Activated CD8-positive, alpha-beta memory T cell treated with anti-CD3 and anti-CD28 coated beads, Interleukin-2, amount 10 ng/mL, durations not matched to agents 7 days and 5 days (primary cell): ENCODE measurements around the gene CCDC152. TPM values are rescaled to one million over a fixed set of nuclear protein-coding genes. Genes with fewer than 3 reads are reported as not detected.

ENCODE experiments used
- ATAC-seq: fragments of 150-1000 bp; cut with Tn5 transposase; one replicate; pipeline ENCODE4 v1.10.0; 2021; ENCODE audit warnings: moderate library complexity
- CTCF ChIA-PET: fragments of 350-600 bp; sonication (Branson Sonifier 250); formaldehyde crosslinking; loops from one replicate; lab custom pipeline; 2021; ENCODE audit warnings: antibody characterized with exemption; lab: Charles Lee
- DNase-seq: peaks from one replicate; pipeline ENCODE4 v3.0.0-alpha.2; 2020
- H3K27ac Mint-ChIP-seq: one replicate; pipeline ENCODE4 v1.8.0; 2021; ENCODE audit warnings: mild to moderate bottlenecking, mixed read lengths
- H3K27me3 Mint-ChIP-seq: one replicate; pipeline ENCODE4 v1.8.0; 2021; ENCODE audit warnings: mixed read lengths
- H3K36me3 Mint-ChIP-seq: one replicate; pipeline ENCODE4 v1.8.0; 2021; ENCODE audit warnings: mild to moderate bottlenecking, mixed read lengths
- H3K4me1 Mint-ChIP-seq: one replicate; pipeline ENCODE4 v1.8.0; 2021; ENCODE audit warnings: mixed read lengths
- H3K4me3 Mint-ChIP-seq: one replicate; pipeline ENCODE4 v1.8.0; 2021; ENCODE audit warnings: mild to moderate bottlenecking, moderate library complexity, mixed read lengths
- H3K9me3 Mint-ChIP-seq: one replicate; pipeline ENCODE4 v1.8.0; 2022; ENCODE audit warnings: low read depth, mixed read lengths
- total RNA-seq, 2 experiments: library from RNA; stranded (reverse); gene quantifications; one replicate each; pipeline ENCODE4 v1.2.3, GENCODE V29; 2021

CCDC152 gene
- total RNA-seq, 2 experiments from 2014 or later, result 6.4 to 6.9 TPM

DNA sequence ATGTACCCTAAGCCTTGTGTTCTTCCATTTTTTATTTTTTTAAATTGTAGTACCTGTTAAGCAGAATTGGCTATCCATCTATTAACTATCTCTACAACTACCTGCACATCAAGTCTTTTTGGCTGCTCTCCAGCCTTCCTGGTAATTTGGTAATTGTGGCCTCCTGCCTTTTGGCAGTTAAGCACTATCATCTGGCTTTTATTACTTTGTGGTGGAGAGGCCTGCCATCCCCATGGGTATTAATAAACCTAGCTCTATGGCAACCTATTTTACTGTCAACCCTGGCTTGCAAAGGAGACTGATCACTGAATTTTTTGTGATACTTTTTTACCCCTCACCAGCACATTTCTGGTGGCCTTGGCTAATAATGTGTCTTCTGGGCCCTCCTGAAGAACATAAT is 34.5 kb downstream of the CCDC152 start:
- ATAC-seq (no peak), DNase-seq (no peak)
- CTCF ChIA-PET, result interaction anchor here (1.0 kb wide), 1 partner anchor 10 kb away, joined by 3 read pairs; no protein-coding TSS in a partner anchor
- H3K9me3 Mint-ChIP-seq, result peaks cover 16% of the 10 kb centered on the region
- H3K4me1 Mint-ChIP-seq, result no peaks in the 10 kb centered on the region
- no peak overlapping the region for H3K27ac Mint-ChIP-seq
- no peak overlapping the region for H3K4me3 Mint-ChIP-seq
- peaks cover 24% of the 10 kb centered on the region for H3K36me3 Mint-ChIP-seq
- H3K27me3 Mint-ChIP-seq, result no peaks in the 10 kb centered on the region

DNA sequence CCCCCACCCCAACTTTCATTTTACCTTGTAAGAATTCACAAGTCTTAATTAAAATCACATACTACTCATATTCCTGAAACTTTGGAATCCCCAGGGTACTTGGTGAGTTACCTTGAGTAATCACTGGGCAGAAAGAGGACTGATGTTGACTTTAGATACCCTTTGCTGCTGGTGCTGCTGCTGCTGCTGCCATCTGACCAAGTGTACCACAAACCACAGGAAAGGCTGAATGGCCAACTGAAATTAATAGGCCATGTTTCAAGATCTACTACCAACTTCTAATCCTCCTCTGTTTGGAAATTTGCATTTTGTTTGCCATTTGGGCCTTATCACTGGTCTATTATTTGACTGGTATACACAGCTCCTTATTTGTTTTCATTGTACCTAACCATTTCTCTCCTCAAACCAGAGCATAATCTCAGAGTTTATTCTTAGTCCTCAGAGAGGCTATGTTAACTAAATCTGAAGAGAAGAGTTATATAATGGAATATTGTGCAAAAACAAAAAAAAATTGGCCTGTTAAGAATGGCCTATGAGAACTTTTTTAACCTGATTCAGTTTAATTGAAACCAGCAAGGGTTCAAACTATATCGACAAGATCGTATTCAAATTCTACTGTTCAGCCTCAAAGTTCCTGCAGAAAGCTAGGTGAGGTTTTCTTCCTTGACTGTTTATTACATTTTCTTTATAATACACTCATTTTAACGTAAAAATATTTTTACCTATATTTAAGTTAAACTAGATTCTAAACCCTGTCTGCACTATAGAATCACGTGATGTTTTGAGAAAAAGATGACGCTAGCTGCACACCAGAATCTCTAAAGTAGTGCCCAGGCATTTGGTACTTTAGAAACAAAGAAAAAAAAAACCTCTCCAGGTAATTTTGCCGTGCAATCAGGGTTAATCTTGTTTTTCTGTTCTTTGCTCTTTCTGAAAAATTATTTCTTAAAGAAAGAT is 41.9 kb downstream of the CCDC152 start:
- Mint-ChIP-seq H3K27me3 (no peaks in the 10 kb centered on the region), H3K27ac (no peak overlapping the region), H3K9me3 (no peaks in the 10 kb centered on the region), H3K36me3 (peaks cover 14% of the 10 kb centered on the region), H3K4me3 (no peak overlapping the region), H3K4me1 (no peaks in the 10 kb centered on the region)
- CTCF ChIA-PET, result no interaction called here
- ATAC-seq (no peak), DNase-seq (no peak)

DNA sequence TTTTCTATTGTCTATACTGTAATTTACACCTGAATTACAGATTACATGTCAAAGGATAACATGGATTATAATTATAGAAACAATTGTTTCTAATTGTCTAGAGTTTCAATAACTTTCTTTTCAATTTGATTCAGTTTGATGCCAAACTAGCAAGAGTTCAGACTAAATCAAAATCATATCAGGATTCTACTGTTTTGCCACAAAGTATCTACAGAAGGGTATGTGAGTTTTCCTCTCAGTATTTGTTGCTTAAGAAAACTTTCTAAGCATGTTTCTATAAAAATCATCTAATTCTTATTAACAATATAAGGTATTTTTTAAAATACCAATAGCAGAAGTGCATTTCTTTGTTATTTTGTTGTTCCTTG is 42.6 kb downstream of the CCDC152 start:
- H3K36me3 Mint-ChIP-seq, result peaks cover 14% of the 10 kb centered on the region
- no peaks in the 10 kb centered on the region for H3K4me1 Mint-ChIP-seq
- H3K27ac Mint-ChIP-seq, result no peak overlapping the region
- CTCF ChIA-PET, result no interaction called here
- ATAC-seq (no peak), DNase-seq (no peak)
- H3K27me3 Mint-ChIP-seq, result no peaks in the 10 kb centered on the region
- H3K9me3 Mint-ChIP-seq, result no peaks in the 10 kb centered on the region
- no peak overlapping the region for H3K4me3 Mint-ChIP-seq

- Mint-ChIP-seq H3K27ac (no peak overlapping the region), H3K36me3 (peaks cover 11% of the 10 kb centered on the region), H3K9me3 (no peaks in the 10 kb centered on the region), H3K4me1 (no peaks in the 10 kb centered on the region), H3K4me3 (no peak overlapping the region), H3K27me3 (no peaks in the 10 kb centered on the region)
- ATAC-seq, result no peak
- no peak for DNase-seq
- CTCF ChIA-PET, result no interaction called here
These were observed 43.1 kb downstream of the CCDC152 start for GRCh38 chr5:42799668-42800114.

- no peaks in the 10 kb centered on the region for H3K4me1 Mint-ChIP-seq
- H3K36me3 Mint-ChIP-seq, result peaks cover 11% of the 10 kb centered on the region
- H3K9me3 Mint-ChIP-seq, result no peaks in the 10 kb centered on the region
- H3K27ac Mint-ChIP-seq, result no peak overlapping the region
- no peak for DNase-seq
- H3K4me3 Mint-ChIP-seq, result no peak overlapping the region
- CTCF ChIA-PET, result interaction anchor here (1.1 to 1.6 kb wide), 2 partner anchors 9 to 10 kb away, joined by 3 to 4 read pairs; no protein-coding TSS in a partner anchor
- no peak for ATAC-seq
- no peaks in the 10 kb centered on the region for H3K27me3 Mint-ChIP-seq
These were observed 44.2 kb downstream of the CCDC152 start for GRCh38 chr5:42800748-42801330.

DNA sequence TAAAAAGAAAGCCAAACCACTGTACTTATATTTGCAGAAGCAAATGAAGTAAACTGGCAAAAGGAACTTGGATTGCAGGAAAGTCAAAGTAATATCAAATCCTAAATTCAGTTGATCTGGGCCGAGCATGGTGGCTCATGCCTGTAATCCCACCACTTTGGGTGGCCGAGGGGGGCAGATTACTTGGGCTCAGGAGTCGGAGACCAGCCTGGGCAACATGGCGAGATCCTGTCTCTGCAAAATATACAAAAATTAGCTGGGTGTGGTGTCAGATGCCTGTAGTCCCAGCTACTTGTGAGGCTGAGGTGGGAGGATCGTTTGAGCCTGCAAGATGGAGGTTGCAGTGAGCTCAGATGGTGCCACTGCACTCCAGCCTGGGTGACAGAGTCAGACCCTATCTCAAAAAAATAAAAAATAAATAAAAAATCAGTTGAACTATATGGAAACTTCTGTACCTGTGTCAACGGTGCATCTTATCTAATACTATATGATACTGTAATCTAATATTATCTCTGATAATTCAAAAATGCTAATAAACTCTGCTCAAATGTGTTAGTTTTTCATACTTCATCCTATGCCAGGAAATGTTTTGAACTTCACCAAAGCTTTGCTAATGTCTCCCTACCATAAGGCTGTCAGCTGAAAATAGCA is 45.0 kb downstream of the CCDC152 start:
- Mint-ChIP-seq H3K4me3 (no peak overlapping the region), H3K27ac (no peak overlapping the region), H3K27me3 (no peaks in the 10 kb centered on the region), H3K4me1 (no peaks in the 10 kb centered on the region), H3K9me3 (no peaks in the 10 kb centered on the region), H3K36me3 (peaks cover 11% of the 10 kb centered on the region)
- CTCF ChIA-PET, result interaction anchor here (1.6 kb wide), 1 partner anchor 9 kb away, joined by 4 read pairs; no protein-coding TSS in a partner anchor
- no peak for DNase-seq
- no peak for ATAC-seq

- no peaks in the 10 kb centered on the region for H3K36me3 Mint-ChIP-seq
- H3K27me3 Mint-ChIP-seq, result no peaks in the 10 kb centered on the region
- ATAC-seq, result no peak
- H3K4me3 Mint-ChIP-seq, result no peak overlapping the region
- CTCF ChIA-PET, result no interaction called here
- H3K4me1 Mint-ChIP-seq, result no peaks in the 10 kb centered on the region
- DNase-seq, result no peak
- H3K9me3 Mint-ChIP-seq, result no peaks in the 10 kb centered on the region
- H3K27ac Mint-ChIP-seq, result no peak overlapping the region
These were observed 48.2 kb downstream of the CCDC152 start for GRCh38 chr5:42804717-42805339.

DNA sequence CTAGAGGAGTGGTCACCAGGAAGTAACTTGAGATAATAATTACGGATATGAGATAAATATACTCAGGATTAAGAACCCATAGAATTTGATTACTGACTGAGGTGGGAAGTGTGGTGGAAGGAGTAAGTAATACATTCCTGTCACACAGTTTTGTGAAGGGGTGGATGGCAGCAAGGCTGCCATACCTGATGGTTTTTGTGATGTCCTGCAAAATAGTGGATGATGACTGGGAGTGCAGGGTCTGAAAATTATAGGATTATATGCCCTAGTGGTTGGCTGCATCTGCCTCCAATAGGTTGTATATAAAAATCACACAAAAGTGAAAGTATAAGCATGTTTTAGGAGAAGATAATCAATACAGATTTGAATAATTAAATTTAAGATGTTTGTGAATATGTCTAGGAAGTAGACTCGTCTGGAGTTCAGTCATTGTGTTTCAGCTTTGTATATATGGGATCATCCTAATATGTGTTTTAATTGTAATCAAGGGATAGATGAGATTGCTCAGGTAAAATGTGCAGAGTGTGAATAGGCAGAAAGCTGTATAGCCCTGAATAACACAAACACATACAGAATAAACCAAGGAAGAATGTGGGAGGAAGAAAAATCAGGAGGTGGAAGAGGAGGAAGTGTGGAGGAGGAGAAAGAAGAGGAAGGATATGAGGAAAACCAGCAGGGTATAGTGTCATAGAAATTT is 49.5 kb downstream of the CCDC152 start:
- DNase-seq (no peak), ATAC-seq (no peak)
- H3K27ac Mint-ChIP-seq, result no peak overlapping the region
- no peaks in the 10 kb centered on the region for H3K36me3 Mint-ChIP-seq
- H3K9me3 Mint-ChIP-seq, result no peaks in the 10 kb centered on the region
- no peaks in the 10 kb centered on the region for H3K27me3 Mint-ChIP-seq
- H3K4me3 Mint-ChIP-seq, result no peak overlapping the region
- no peaks in the 10 kb centered on the region for H3K4me1 Mint-ChIP-seq
- CTCF ChIA-PET, result no interaction called here

DNA sequence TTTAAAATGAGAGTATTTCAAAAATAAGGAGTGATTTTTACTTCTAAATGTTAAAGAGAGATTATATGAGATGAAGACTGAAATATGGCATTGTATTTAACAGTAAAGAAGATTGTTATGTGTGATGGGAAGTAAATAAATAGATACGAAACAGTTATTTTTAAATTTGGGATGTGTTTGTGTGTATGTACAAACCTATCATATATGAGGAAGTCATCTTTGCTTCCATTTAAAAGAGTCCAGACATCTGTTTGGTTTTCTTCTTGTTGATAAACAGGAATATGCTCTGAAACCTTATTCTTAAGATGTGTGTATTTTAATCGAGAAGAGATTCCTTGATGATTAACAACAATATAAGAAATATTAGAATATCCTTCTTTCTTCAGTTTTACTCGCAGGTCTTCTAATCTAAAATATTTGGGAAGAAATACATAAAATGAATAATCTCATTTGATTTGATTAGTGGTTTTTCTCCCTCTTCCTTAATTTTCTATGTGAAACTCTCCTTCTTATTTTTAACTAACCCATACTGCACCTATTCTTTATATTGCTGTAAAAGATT is 50.2 kb downstream of the CCDC152 start:
- no peaks in the 10 kb centered on the region for H3K4me1 Mint-ChIP-seq

DNA sequence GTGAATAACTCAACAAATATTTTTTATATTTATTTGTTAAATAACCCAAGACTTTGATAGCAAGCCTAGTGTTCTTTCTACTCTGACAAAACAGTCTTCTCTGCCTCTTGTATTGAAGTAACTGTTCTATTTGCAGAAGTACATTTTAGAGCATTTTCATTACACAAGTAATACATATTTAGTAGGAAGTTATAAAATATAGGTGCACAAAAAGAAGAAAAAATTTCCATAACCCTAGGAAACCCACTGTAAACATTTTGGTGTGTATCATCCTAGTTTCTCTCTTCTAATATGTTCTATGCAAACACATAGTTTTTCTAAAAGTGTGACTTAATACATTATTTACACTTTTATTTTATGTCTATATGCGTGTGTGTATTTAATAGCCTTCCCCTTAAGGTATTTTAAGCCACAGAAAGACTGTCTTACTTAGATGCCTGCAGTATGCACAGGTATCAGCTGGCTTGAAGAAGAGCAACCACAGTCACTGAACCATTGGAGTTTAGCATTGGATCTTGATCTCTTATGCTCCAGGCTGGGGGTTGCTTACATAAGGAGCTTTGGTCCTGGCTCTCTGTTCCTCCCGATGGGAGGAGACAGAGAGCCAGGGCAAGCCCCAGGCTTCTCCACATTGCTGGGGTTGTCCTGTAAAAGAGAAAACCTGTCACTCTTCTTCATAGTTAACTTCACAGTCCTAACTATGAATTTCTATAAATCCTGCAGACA is 51.3 kb downstream of the CCDC152 start:
- Mint-ChIP-seq H3K27ac (no peak overlapping the region), H3K4me3 (no peak overlapping the region), H3K4me1 (no peaks in the 10 kb centered on the region), H3K36me3 (no peaks in the 10 kb centered on the region), H3K9me3 (no peaks in the 10 kb centered on the region), H3K27me3 (no peaks in the 10 kb centered on the region)
- no peak for DNase-seq
- ATAC-seq, result no peak
- CTCF ChIA-PET, result no interaction called here

More for the DNA sequence above, 50.2 kb downstream of the CCDC152 start:
- H3K27ac Mint-ChIP-seq, result no peak overlapping the region
- no peaks in the 10 kb centered on the region for H3K27me3 Mint-ChIP-seq
- ATAC-seq (no peak), DNase-seq (no peak)
- no peak overlapping the region for H3K4me3 Mint-ChIP-seq
- H3K36me3 Mint-ChIP-seq, result no peaks in the 10 kb centered on the region
- CTCF ChIA-PET, result no interaction called here
- H3K9me3 Mint-ChIP-seq, result no peaks in the 10 kb centered on the region

- DNase-seq, result no peak
- H3K4me3 Mint-ChIP-seq, result no peak overlapping the region
- H3K4me1 Mint-ChIP-seq, result no peaks in the 10 kb centered on the region
- ATAC-seq, result no peak
- no peak overlapping the region for H3K27ac Mint-ChIP-seq
- H3K36me3 Mint-ChIP-seq, result no peaks in the 10 kb centered on the region
- H3K9me3 Mint-ChIP-seq, result no peaks in the 10 kb centered on the region
- CTCF ChIA-PET, result no interaction called here
- no peaks in the 10 kb centered on the region for H3K27me3 Mint-ChIP-seq
These were observed 52.4 kb downstream of the CCDC152 start for GRCh38 chr5:42808888-42809611.
